Astrocyte (in vitro differentiated cells and primary cell): ENCODE measurements around the gene CPT1A. TPM values are rescaled to one million over a fixed set of nuclear protein-coding genes. Genes with fewer than 3 reads are reported as not detected.

ENCODE experiments used
- DNase-seq: peaks from one replicate; pipeline ENCODE4 v3.0.0-alpha.2; 2010; ENCODE audit warnings: low read depth
- FAIRE-seq: peaks from 2 replicates; lab custom pipeline; 2011; peaks lifted over from hg19 to GRCh38; lab: Jason Lieb, UNC
- H2AFZ ChIP-seq: 2 replicates; pipeline ENCODE4 v1.6.0; 2012; ENCODE audit warnings: low read depth, low read length, inconsistent platforms
- H3K27ac ChIP-seq: 2 replicates; pipeline ENCODE4 v1.5.1; 2011; ENCODE audit warnings: low read depth, low read length, inconsistent platforms
- H3K27me3 ChIP-seq: 2 replicates; pipeline ENCODE4 v1.6.0; 2011; ENCODE audit warnings: low read length, inconsistent platforms; ENCODE audit not compliant: insufficient read depth
- H3K36me3 ChIP-seq: 2 replicates; pipeline ENCODE4 v1.5.1; 2011; ENCODE audit warnings: low read length, inconsistent platforms; ENCODE audit not compliant: insufficient read depth
- H3K4me1 ChIP-seq: 2 replicates; pipeline ENCODE4 v1.5.1; 2011; ENCODE audit warnings: low read length, inconsistent platforms; ENCODE audit not compliant: insufficient read depth
- H3K4me2 ChIP-seq: 2 replicates; pipeline ENCODE4 v1.6.0; 2012; ENCODE audit warnings: low read length, inconsistent platforms
- H3K4me3 ChIP-seq: 2 replicates; pipeline ENCODE4 v1.5.1; 2011; ENCODE audit warnings: low read depth, mild to moderate bottlenecking, low read length, inconsistent platforms; ENCODE audit not compliant: insufficient read depth
- H3K79me2 ChIP-seq: 2 replicates; pipeline ENCODE4 v1.6.0; 2012; ENCODE audit warnings: mild to moderate bottlenecking, low read length, inconsistent platforms; ENCODE audit not compliant: insufficient read depth
- H3K9ac ChIP-seq: 2 replicates; pipeline ENCODE4 v1.6.0; 2012; ENCODE audit warnings: mild to moderate bottlenecking, low read length, inconsistent platforms
- H3K9me3 ChIP-seq: 2 replicates; pipeline ENCODE4 v1.5.1; 2012; ENCODE audit warnings: low read depth, mild to moderate bottlenecking, low read length, inconsistent platforms; ENCODE audit not compliant: insufficient read depth
- H4K20me1 ChIP-seq: 2 replicates; pipeline ENCODE4 v1.6.0; 2012; ENCODE audit warnings: low read length, inconsistent platforms; ENCODE audit not compliant: insufficient read depth
- H3K27ac Mint-ChIP-seq: one replicate; pipeline ENCODE4 v1.8.0; 2021; ENCODE audit warnings: mild to moderate bottlenecking, mixed read lengths; ENCODE audit not compliant: unreplicated experiment
- H3K27me3 Mint-ChIP-seq: one replicate; pipeline ENCODE4 v1.8.0; 2021; ENCODE audit warnings: low read depth, mixed read lengths; ENCODE audit not compliant: unreplicated experiment
- H3K36me3 Mint-ChIP-seq: one replicate; pipeline ENCODE4 v1.8.0; 2021; ENCODE audit warnings: low read depth, mixed read lengths; ENCODE audit not compliant: unreplicated experiment
- H3K4me1 Mint-ChIP-seq: one replicate; pipeline ENCODE4 v1.8.0; 2021; ENCODE audit warnings: low read depth, mixed read lengths; ENCODE audit not compliant: unreplicated experiment
- H3K4me3 Mint-ChIP-seq: one replicate; pipeline ENCODE4 v1.8.0; 2021; ENCODE audit warnings: mild to moderate bottlenecking, moderate library complexity, mixed read lengths; ENCODE audit not compliant: unreplicated experiment
- H3K9me3 Mint-ChIP-seq: one replicate; pipeline ENCODE4 v1.8.0; 2021; ENCODE audit warnings: mild to moderate bottlenecking, mixed read lengths; ENCODE audit not compliant: unreplicated experiment
- CTCF ChIP-seq: IDR thresholded peaks from 2 replicates; pipeline ENCODE4 v1.5.1; 2011; ENCODE audit warnings: low read depth, mild to moderate bottlenecking, inconsistent platforms, low read length, moderate library complexity; ENCODE audit not compliant: insufficient read depth
- EZH2 ChIP-seq: IDR thresholded peaks from 2 replicates; pipeline ENCODE4 v1.6.1; 2012; ENCODE audit warnings: mild to moderate bottlenecking, low read length, inconsistent platforms; ENCODE audit not compliant: insufficient read depth
- total RNA-seq: library from RNA; stranded (reverse); gene quantifications from 2 replicates; pipeline ENCODE4 v1.2.1, GENCODE V29; 2021

The CPT1A gene
- total RNA-seq, 1 donor from 2014 or later, result 2.3 TPM

- Histone ChIP-seq H3K4me3 (no peak overlapping the region), H3K9me3 (no peaks in the 10 kb centered on the region), H3K27me3 (peaks cover 2% of the 10 kb centered on the region), H3K27ac (no peak overlapping the region), H3K9ac (no peak overlapping the region), H3K36me3 (no peaks in the 10 kb centered on the region), H3K4me1 (no peaks in the 10 kb centered on the region), H3K79me2 (no peaks in the 10 kb centered on the region), H3K4me2 (no peak overlapping the region), H2AFZ (no peak overlapping the region), H4K20me1 (no peaks in the 10 kb centered on the region)
- H3K27ac Mint-ChIP-seq, result no peak overlapping the region
- no peaks in the 10 kb centered on the region for H3K36me3 Mint-ChIP-seq
- H3K27me3 Mint-ChIP-seq, result peaks cover 23% of the 10 kb centered on the region
- FAIRE-seq, result no peak
- no peak overlapping the region for H3K4me3 Mint-ChIP-seq
- DNase-seq, result no peak
- H3K4me1 Mint-ChIP-seq, result peaks cover 4% of the 10 kb centered on the region
- TF ChIP-seq EZH2 (no peak), CTCF (no peak)
- H3K9me3 Mint-ChIP-seq, result no peaks in the 10 kb centered on the region
Observed at GRCh38 chr11:68763181-68763721, 78.5 kb downstream of the CPT1A start.

GRCh38 chr11:68762481-68762880 lies 79.2 kb downstream of the CPT1A start:
- TF ChIP-seq EZH2 (no peak), CTCF (no peak)
- Histone ChIP-seq H3K9me3 (no peaks in the 10 kb centered on the region), H3K4me2 (no peak overlapping the region), H3K27ac (no peak overlapping the region), H4K20me1 (no peaks in the 10 kb centered on the region), H3K36me3 (no peaks in the 10 kb centered on the region), H3K9ac (no peak overlapping the region), H3K4me3 (no peak overlapping the region), H3K79me2 (no peaks in the 10 kb centered on the region), H3K4me1 (no peaks in the 10 kb centered on the region), H2AFZ (no peak overlapping the region), H3K27me3 (peaks cover 2% of the 10 kb centered on the region)
- DNase-seq (no peak), FAIRE-seq (no peak)
- Mint-ChIP-seq H3K4me3 (no peak overlapping the region), H3K27ac (no peak overlapping the region), H3K27me3 (peaks cover 23% of the 10 kb centered on the region), H3K36me3 (no peaks in the 10 kb centered on the region), H3K9me3 (no peaks in the 10 kb centered on the region), H3K4me1 (peaks cover 4% of the 10 kb centered on the region)

- Histone ChIP-seq H3K79me2 (no peaks in the 10 kb centered on the region), H3K27ac (no peak overlapping the region), H3K4me3 (no peak overlapping the region), H3K4me1 (no peaks in the 10 kb centered on the region), H3K4me2 (no peak overlapping the region), H3K9ac (no peak overlapping the region), H2AFZ (no peak overlapping the region), H3K9me3 (no peaks in the 10 kb centered on the region), H3K36me3 (no peaks in the 10 kb centered on the region), H3K27me3 (peaks cover 2% of the 10 kb centered on the region), H4K20me1 (no peaks in the 10 kb centered on the region)
- H3K36me3 Mint-ChIP-seq, result no peaks in the 10 kb centered on the region
- H3K27ac Mint-ChIP-seq, result no peak overlapping the region
- H3K9me3 Mint-ChIP-seq, result no peaks in the 10 kb centered on the region
- TF ChIP-seq EZH2 (no peak), CTCF (no peak)
- FAIRE-seq (no peak), DNase-seq (no peak)
- H3K27me3 Mint-ChIP-seq, result peaks cover 22% of the 10 kb centered on the region
- H3K4me3 Mint-ChIP-seq, result no peak overlapping the region
- H3K4me1 Mint-ChIP-seq, result peaks cover 5% of the 10 kb centered on the region
Observed at GRCh38 chr11:68761801-68762200, 79.9 kb downstream of the CPT1A start.
